IMR-90 (cell line): Measurements from ENCODE around the gene ZNF581. TPM values are rescaled to one million over a fixed set of nuclear protein-coding genes. Genes with fewer than 3 reads are reported as not detected.

Experiments
- ATAC-seq: fragments of 200-7000 bp; cut with Tn5 transposase; 2 replicates; pipeline ENCODE4 v1.9.1; 2020; ENCODE audit warnings: low read depth, mild to moderate bottlenecking, moderate library complexity
- BruUV-seq: library from RNA; stranded (reverse); fragments of 400-500 nt; replicated peaks from 2 replicates; lab custom pipeline; 2021; lab: Mats Ljungman, UMichigan
- CTCF ChIA-PET: fragments of 300-600 bp; formaldehyde crosslinking; extraction: SDS; loops from one replicate; lab custom pipeline; 2021; ENCODE audit warnings: antibody characterized with exemption; lab: Yijun Ruan, JAX
- POLR2A ChIA-PET: fragments of 300-600 bp; sonication (Branson Sonifier 250); formaldehyde crosslinking; loops from one replicate; lab custom pipeline; 2022; ENCODE audit warnings: antibody characterized with exemption; ENCODE audit not compliant: unreplicated experiment; lab: Charles Lee
- DNase-seq: peaks from one replicate; pipeline ENCODE4 v3.0.0; 2013
- H2AFZ ChIP-seq: replicated peaks from 2 replicates; pipeline ENCODE3; 2013; ENCODE audit warnings: low read length, mild to moderate bottlenecking; ENCODE audit not compliant: poor library complexity
- H2AK5ac ChIP-seq: 2 replicates; pipeline ENCODE4 v1.6.1; 2013; ENCODE audit warnings: low read depth, low read length, inconsistent platforms
- H2AK9ac ChIP-seq: replicated peaks from 2 replicates; pipeline ENCODE3; 2013; ENCODE audit warnings: mild to moderate bottlenecking, low read depth, low read length, moderate library complexity; ENCODE audit not compliant: poor library complexity
- H2BK120ac ChIP-seq: 2 replicates; pipeline ENCODE4 v1.6.1; 2013; ENCODE audit warnings: low read depth, low read length, inconsistent platforms
- H2BK15ac ChIP-seq: 3 replicates; pipeline ENCODE4 v1.6.1; 2013; ENCODE audit warnings: low read depth, low read length, inconsistent platforms
- H2BK20ac ChIP-seq: 2 replicates; pipeline ENCODE4 v1.6.1; 2013; ENCODE audit warnings: low read depth, mild to moderate bottlenecking, inconsistent platforms, low read length, moderate library complexity
- H2BK5ac ChIP-seq: 2 replicates; pipeline ENCODE4 v1.6.1; 2013; ENCODE audit warnings: mild to moderate bottlenecking, low read depth, low read length, inconsistent platforms; ENCODE audit not compliant: poor library complexity, severe bottlenecking
- H3K14ac ChIP-seq: replicated peaks from 2 replicates; pipeline ENCODE4 v1.6.1; 2013; ENCODE audit warnings: low read depth, low read length, inconsistent platforms
- H3K18ac ChIP-seq: 2 replicates; pipeline ENCODE4 v1.6.1; 2013; ENCODE audit warnings: low read depth, low read length, control low read depth
- H3K23ac ChIP-seq: 2 replicates; pipeline ENCODE4 v1.6.1; 2013; ENCODE audit warnings: low read depth, low read length, inconsistent platforms
- H3K27ac ChIP-seq: 2 replicates; pipeline ENCODE4 v1.5.1; 2013; ENCODE audit warnings: mild to moderate bottlenecking, control low read depth, low read length; ENCODE audit not compliant: insufficient read depth
- H3K27me3 ChIP-seq: 2 replicates; pipeline ENCODE4 v1.6.1; 2013; ENCODE audit warnings: low read length; ENCODE audit not compliant: control insufficient read depth, insufficient read depth
- H3K36me3 ChIP-seq: 2 replicates; pipeline ENCODE4 v1.6.1; 2013; ENCODE audit warnings: low read length, mixed read lengths; ENCODE audit not compliant: control insufficient read depth, insufficient read depth
- H3K4ac ChIP-seq: 2 replicates; pipeline ENCODE4 v1.6.1; 2013; ENCODE audit warnings: low read depth, low read length, inconsistent platforms
- H3K4me1 ChIP-seq: 2 replicates; pipeline ENCODE4 v1.6.1; 2013; ENCODE audit warnings: low read length, mixed read lengths; ENCODE audit not compliant: control insufficient read depth, insufficient read depth
- H3K4me2 ChIP-seq: 2 replicates; pipeline ENCODE4 v1.6.1; 2013; ENCODE audit warnings: low read depth, mild to moderate bottlenecking, control low read depth, low read length, moderate library complexity
- H3K4me3 ChIP-seq: 2 replicates; pipeline ENCODE4 v1.5.1; 2013; ENCODE audit warnings: low read depth, mild to moderate bottlenecking, control low read depth, low read length, moderate library complexity; ENCODE audit not compliant: insufficient read depth
- H3K56ac ChIP-seq: 2 replicates; pipeline ENCODE4 v1.6.1; 2013; ENCODE audit warnings: low read length, inconsistent platforms; ENCODE audit not compliant: insufficient read depth; ENCODE audit errors: extremely low read depth
- H3K79me1 ChIP-seq, 2 experiments: 2 replicates each; pipeline ENCODE4 v1.6.1; 2013; ENCODE audit warnings: low read length in 2 of 2, inconsistent platforms in 1 of 2, low read depth in 1 of 2
- H3K9ac ChIP-seq: 2 replicates; pipeline ENCODE4 v1.6.1; 2013; ENCODE audit warnings: low read depth, low read length, control low read depth
- H3K9me1 ChIP-seq: 2 replicates; pipeline ENCODE4 v1.6.1; 2013; ENCODE audit warnings: low read length, inconsistent platforms; ENCODE audit not compliant: insufficient read depth
- H3K9me3 ChIP-seq: 2 replicates; pipeline ENCODE4 v1.6.1; 2013; ENCODE audit warnings: low read length; ENCODE audit not compliant: control insufficient read depth, insufficient read depth
- H4K20me1 ChIP-seq: 2 replicates; pipeline ENCODE4 v1.6.1; 2013; ENCODE audit warnings: low read length, inconsistent platforms; ENCODE audit not compliant: insufficient read depth
- H4K5ac ChIP-seq: 2 replicates; pipeline ENCODE4 v1.6.1; 2013; ENCODE audit warnings: mild to moderate bottlenecking, low read depth, low read length, control low read depth
- H4K8ac ChIP-seq, 2 experiments: 2 replicates each; pipeline ENCODE4 v1.6.1; 2013; ENCODE audit warnings: low read depth in 2 of 2, low read length in 2 of 2, control low read depth in 1 of 2, inconsistent platforms in 1 of 2
- H4K91ac ChIP-seq: 2 replicates; pipeline ENCODE4 v1.6.1; 2013; ENCODE audit warnings: low read depth, low read length, inconsistent platforms; ENCODE audit not compliant: insufficient read depth
- CEBPB ChIP-seq: IDR thresholded peaks from 2 replicates; pipeline ENCODE4 v1.6.1; 2012; ENCODE audit warnings: low read depth, low read length, improper control_type of control experiment
- CHD1 ChIP-seq: IDR thresholded peaks from 2 replicates; pipeline ENCODE4 v1.6.1; 2012; ENCODE audit warnings: low read depth, low read length, improper control_type of control experiment
- FOS ChIP-seq: fragments of 150-350 bp; IDR thresholded peaks from 2 replicates; pipeline ENCODE4 v1.6.1; 2016; ENCODE audit warnings: low read depth, low read length
- RAD21 ChIP-seq: IDR thresholded peaks from 2 replicates; pipeline ENCODE4 v1.6.1; 2012; ENCODE audit warnings: low read length, improper control_type of control experiment
- WGBS, 2 experiments: methylation state at CpG; one replicate each; pipeline versions ENCODE4 v1.1.5 to v1.1.7; 2013; ENCODE audit warnings: missing lambda C conversion rate in 2 of 2; ENCODE audit not compliant: insufficient read length in 1 of 2; ENCODE audit errors: extremely low coverage in 2 of 2; 5-methylcytosine and 5-hydroxymethylcytosine counted together
- dilution Hi-C: fragments of 300-500 bp; cut with HindIII; formaldehyde crosslinking; loops from one replicate; pipeline ENCODE4 v1.14.3; 2018; ENCODE audit warnings: low sequenced_read_pairs; ENCODE audit not compliant: unreplicated experiment
- in situ Hi-C: fragments of 300-500 bp; cut with MboI; formaldehyde crosslinking; loops from 3 replicates; pipeline ENCODE4 v1.14.3; 2019; ENCODE audit warnings: low sequenced_read_pairs, inconsistent platforms, mixed read lengths
- intact Hi-C: fragments of 100-400 bp; cut with micrococcal nuclease; formaldehyde crosslinking; loops from 2 replicates; pipeline ENCODE4 v1.10.0; 2022
- polyA plus RNA-seq, 3 experiments: library from polyadenylated mRNA; depleted of rRNA; stranded (reverse); fragments of >200 nt; gene quantifications; 2 replicates each; pipeline ENCODE4 v1.2.3, GENCODE V29; 2012; ENCODE audit warnings: low replicate concordance in 1 of 3
- total RNA-seq: library from RNA; depleted of rRNA; stranded (reverse); fragments of >200 nt; gene quantifications from 2 replicates; pipeline ENCODE4 v1.2.3, GENCODE V29; 2012

The ZNF581 gene
- total and polyA plus RNA-seq, 2 of the 4 experiments (the other 2 are of a cell fraction): 9.7 to 21.9 TPM

- DNase-seq (no peak), ATAC-seq (no peak)
- no peak overlapping the region for H3K4me3 ChIP-seq
- H3K79me1 ChIP-seq: peaks cover 25 to 64% of the 10 kb centered on the region in 2 experiments
- no peak overlapping the region for H4K5ac ChIP-seq
- H3K4ac ChIP-seq: no peak overlapping the region
- H4K20me1 ChIP-seq: peaks cover 88% of the 10 kb centered on the region
- ChIA-PET POLR2A (no interaction called here), CTCF (no interaction called here)
- H3K27ac ChIP-seq: no peak overlapping the region
- WGBS, 2 experiments: 87% methylated on average over 7 of the region's 11 CpGs; no CpG with 5 or more reads in 1 of the 2 experiments
- H4K8ac ChIP-seq: no peak overlapping the region
- no peak overlapping the region for H3K23ac ChIP-seq
- no peaks in the 10 kb centered on the region for H3K9me3 ChIP-seq
- no peak overlapping the region for H2AK5ac ChIP-seq
- no peak overlapping the region for H3K18ac ChIP-seq
- H2AFZ ChIP-seq: no peak overlapping the region
- no peaks in the 10 kb centered on the region for H3K27me3 ChIP-seq
- BruUV-seq: no TSS peak
- H4K91ac ChIP-seq: no peak overlapping the region
- H2BK120ac ChIP-seq: no peak overlapping the region
- H3K36me3 ChIP-seq: peaks cover 70% of the 10 kb centered on the region
- H2AK9ac ChIP-seq: peak overlapping the region; percentile 24
- no peak overlapping the region for H3K9ac ChIP-seq
- TF ChIP-seq CEBPB (no peak), FOS (no peak), CHD1 (no peak), RAD21 (no peak)
- no peak overlapping the region for H2BK5ac ChIP-seq
- H2BK20ac ChIP-seq: no peak overlapping the region
- no peak overlapping the region for H3K4me2 ChIP-seq
- H3K9me1 ChIP-seq: no peaks in the 10 kb centered on the region
- intact Hi-C loops (no loop called here), in situ Hi-C loops (loop anchor here (25.0 kb wide), 2 partner anchors 1206 to 1531 kb away; partner anchors contain the start of genes CDC42EP5, CNOT3 and LENG9), dilution Hi-C loops (no loop called here)
- H3K4me1 ChIP-seq: no peaks in the 10 kb centered on the region
- no peak overlapping the region for H3K56ac ChIP-seq
- H2BK15ac ChIP-seq: no peak overlapping the region
- H3K14ac ChIP-seq: no peak overlapping the region
These were observed 24.5 kb downstream of the ZNF581 start for GRCh38 chr19:55667958-55668357.
